NT2/D1 (cell line): ENCODE results near the gene PBXIP1.
A peak's percentile ranks its signal among the peaks of the same experiment; 100 is the strongest.

Experiments used
- DNase-seq: peaks from one replicate; pipeline ENCODE4 v3.0.0-alpha.2; 2011; ENCODE audit warnings: low read depth, low spot score
- H3K27me3 ChIP-seq: 2 replicates; pipeline ENCODE4 v1.6.0; 2011; ENCODE audit warnings: mild to moderate bottlenecking; ENCODE audit not compliant: insufficient read length, insufficient read depth
- H3K36me3 ChIP-seq: 2 replicates; pipeline ENCODE4 v1.6.1; 2011; ENCODE audit warnings: mild to moderate bottlenecking, low read length, mixed read lengths; ENCODE audit not compliant: insufficient read depth, insufficient read length
- H3K4me1 ChIP-seq: 2 replicates; pipeline ENCODE4 v1.5.1; 2011; ENCODE audit not compliant: insufficient read depth, insufficient read length
- H3K4me3 ChIP-seq: 2 replicates; pipeline ENCODE4 v1.5.1; 2011; ENCODE audit warnings: low read depth; ENCODE audit not compliant: insufficient read length
- H3K9ac ChIP-seq: 2 replicates; pipeline ENCODE4 v1.6.0; 2011; ENCODE audit warnings: low read depth; ENCODE audit not compliant: insufficient read length
- H3K9me3 ChIP-seq: 2 replicates; pipeline ENCODE4 v1.5.1; 2011; ENCODE audit warnings: mild to moderate bottlenecking, low read length; ENCODE audit not compliant: insufficient read depth
- SUZ12 ChIP-seq: IDR thresholded peaks from 2 replicates; pipeline ENCODE4 v1.6.1; 2011; ENCODE audit not compliant: insufficient read length, insufficient read depth; ENCODE audit errors: extremely low read depth
- YY1 ChIP-seq: IDR thresholded peaks from 2 replicates; pipeline ENCODE4 v1.6.1; 2011; ENCODE audit not compliant: insufficient read length, insufficient read depth
- ZNF274 ChIP-seq: IDR thresholded peaks from 2 replicates; pipeline ENCODE4 v1.6.1; 2011; ENCODE audit warnings: mild to moderate bottlenecking, low read depth, low read length

Gene PBXIP1

DNA sequence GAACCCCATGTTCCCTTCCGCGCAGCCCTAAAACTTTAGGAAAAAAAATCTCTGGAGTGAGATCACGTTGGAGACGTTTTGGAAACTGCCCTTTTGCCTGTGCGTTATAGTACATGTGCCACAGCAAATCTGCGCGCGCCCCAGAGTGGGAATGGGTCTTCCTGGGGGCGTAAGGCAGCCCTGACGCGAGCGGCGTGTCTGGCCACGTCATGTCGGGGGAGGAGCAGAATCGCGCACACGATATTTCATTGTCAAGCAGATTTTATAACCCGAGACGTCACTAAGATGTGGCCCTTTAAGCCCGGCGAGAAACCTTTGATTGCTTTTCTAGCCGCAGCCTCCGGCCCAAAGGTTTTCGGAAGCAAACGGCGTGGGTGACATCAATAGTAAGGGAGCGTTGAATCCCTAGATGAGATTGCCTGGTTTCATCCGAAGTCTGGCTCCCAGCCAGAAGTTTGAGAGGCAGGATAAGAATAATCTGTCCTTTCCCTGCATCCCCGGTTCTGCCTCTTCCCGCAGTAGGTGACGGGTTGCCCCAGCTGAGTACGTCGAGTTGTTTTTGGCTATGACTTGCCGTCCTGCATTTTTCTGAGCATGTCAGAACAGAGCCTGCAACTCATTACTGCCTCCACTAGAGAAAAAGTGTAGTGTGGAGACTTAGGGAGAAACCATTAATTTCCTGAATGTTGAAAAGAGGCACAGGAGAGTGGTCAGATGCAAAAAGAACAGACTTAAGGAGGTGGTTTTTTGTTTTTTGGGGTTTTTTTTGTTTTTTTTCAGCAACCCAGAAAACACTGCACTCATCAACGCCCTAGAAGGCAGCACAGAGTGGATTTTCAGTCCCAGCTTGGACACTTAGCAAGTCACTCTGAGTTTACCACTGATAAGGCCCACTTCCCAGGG is 18.6 kb downstream of the PBXIP1 start:
- peak; percentile 88 for DNase-seq
- H3K4me3 ChIP-seq, result peak overlapping the region; percentile 70
- no peaks in the 10 kb centered on the region for H3K9me3 ChIP-seq
- peak overlapping the region; percentile 89 for H3K9ac ChIP-seq
- H3K4me1 ChIP-seq, result peaks cover 19% of the 10 kb centered on the region
- TF ChIP-seq ZNF274, result no peak
- TF ChIP-seq SUZ12, result no peak
- no peak for TF ChIP-seq YY1
- no peaks in the 10 kb centered on the region for H3K27me3 ChIP-seq
- no peaks in the 10 kb centered on the region for H3K36me3 ChIP-seq

DNA sequence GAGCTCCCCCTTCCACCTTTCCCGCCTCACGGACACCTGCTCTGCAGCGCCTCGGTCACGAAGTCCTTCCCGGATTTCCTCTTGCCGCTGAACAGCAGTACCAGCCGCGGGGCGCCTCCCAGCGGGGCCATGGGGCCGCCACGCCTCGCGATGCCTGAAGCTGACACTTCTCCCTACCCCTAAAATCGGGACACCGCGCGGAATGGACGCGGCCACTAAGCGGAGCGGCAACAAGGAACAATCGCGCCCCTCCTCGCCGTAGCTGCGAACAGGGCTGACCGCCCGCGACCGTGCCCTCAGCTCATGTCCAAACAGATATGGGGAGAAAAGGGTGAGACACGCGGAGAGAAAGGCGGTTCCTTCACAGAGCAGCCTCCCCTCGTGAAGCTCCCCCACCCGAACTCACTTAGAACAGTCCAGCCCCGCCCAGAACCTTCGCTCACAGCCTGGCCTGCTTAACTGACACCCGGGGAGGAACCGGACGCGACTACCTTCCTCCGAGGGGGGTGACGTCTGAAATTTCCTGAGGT is 19.3 kb downstream of the PBXIP1 start, which contains the start of gene PMVK:
PMVK (minus strand) TSS at position 165 of the 530 bp plus-strand sequence; CDS start at position 131, 34 bp downstream.
- Histone ChIP-seq H3K4me3 (peak within 1 kb of the TSS; percentile 70), H3K27me3 (no peaks in the 10 kb centered on the region), H3K4me1 (peaks cover 13% of the 10 kb centered on the region), H3K9ac (peak within 1 kb of the TSS; percentile 89), H3K36me3 (peaks cover 5% of the 10 kb centered on the region), H3K9me3 (no peaks in the 10 kb centered on the region)
- peak; percentile 98 for DNase-seq
- no peak for TF ChIP-seq YY1
- no peak for TF ChIP-seq ZNF274
- no peak for TF ChIP-seq SUZ12

DNA sequence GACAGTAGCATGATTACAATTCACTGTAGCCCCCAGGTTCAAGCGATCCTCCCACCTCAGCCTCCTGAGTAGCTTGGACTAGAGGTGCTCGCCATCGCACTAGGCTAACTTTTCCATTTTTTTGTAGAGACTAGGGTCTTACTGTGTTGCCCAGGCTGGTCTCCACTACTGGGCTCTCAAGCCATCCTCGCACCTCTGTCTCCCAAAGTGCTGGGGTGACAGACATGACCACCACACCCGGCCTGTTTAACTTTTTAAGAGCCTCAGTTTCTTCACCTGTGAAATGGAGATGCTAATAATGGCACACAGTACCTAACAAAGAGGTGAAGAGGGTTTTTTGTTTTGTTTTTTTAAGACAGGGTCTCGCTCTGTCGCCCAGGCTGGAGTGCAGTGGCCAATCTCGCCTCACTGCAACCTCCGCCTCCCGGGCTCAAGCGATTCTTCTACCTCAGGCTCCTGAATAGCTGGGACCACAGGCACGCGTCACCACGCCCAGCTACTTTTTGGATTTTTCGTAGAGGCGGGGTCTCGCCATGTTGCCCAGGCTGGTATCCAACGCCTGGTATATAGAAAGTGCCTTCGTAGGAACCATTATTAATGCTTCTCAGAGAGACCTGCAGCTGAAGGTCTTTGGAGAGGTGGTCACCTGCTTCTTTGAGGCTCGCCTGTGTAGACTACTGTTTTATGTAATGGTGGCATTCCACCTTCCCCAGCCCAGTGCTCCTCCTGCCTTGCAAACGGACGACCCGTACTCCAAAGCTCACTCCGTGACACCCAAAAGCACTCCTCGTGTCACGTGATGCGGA is 19.9 kb downstream of the PBXIP1 start:
- TF ChIP-seq YY1 (no peak), ZNF274 (no peak), SUZ12 (no peak)
- Histone ChIP-seq H3K27me3 (no peaks in the 10 kb centered on the region), H3K4me3 (peak overlapping the region; percentile 70), H3K9ac (peak overlapping the region; percentile 89), H3K4me1 (peaks cover 7% of the 10 kb centered on the region), H3K36me3 (peaks cover 5% of the 10 kb centered on the region), H3K9me3 (no peaks in the 10 kb centered on the region)
- DNase-seq, result no peak

DNA sequence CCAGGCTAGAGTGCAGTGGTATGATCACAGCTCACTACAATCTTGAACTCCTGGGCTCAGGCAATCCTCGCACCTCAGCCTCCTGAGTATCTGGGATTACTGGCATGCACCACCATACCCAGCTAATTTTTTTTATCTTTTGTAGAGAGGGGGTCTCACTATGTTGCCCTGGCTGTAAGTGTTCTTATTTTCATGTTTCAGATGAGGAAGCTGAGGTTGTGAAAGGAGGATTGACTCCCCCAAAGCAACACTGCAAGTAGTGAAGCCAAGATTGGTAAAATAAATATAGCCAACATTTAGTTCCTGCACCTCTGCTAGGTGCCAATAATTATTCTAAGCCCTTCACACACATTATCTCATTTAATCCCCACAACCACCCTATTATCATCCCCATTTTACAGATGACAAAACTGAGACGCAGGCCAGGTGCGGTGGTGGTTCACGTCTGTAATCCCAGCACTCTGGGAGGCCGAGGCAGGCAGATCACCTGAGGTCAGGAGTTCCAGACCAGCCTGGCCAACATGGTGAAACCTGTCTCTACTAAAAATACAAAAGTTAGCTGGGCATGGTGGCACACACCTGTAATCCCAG is 21.4 kb downstream of the PBXIP1 start:
- H3K36me3 ChIP-seq, result peaks cover 5% of the 10 kb centered on the region
- no peaks in the 10 kb centered on the region for H3K4me1 ChIP-seq
- H3K9me3 ChIP-seq, result no peaks in the 10 kb centered on the region
- no peak overlapping the region for H3K4me3 ChIP-seq
- no peak for TF ChIP-seq SUZ12
- TF ChIP-seq ZNF274, result no peak
- no peak for TF ChIP-seq YY1
- no peak overlapping the region for H3K9ac ChIP-seq
- no peak for DNase-seq
- no peaks in the 10 kb centered on the region for H3K27me3 ChIP-seq

DNA sequence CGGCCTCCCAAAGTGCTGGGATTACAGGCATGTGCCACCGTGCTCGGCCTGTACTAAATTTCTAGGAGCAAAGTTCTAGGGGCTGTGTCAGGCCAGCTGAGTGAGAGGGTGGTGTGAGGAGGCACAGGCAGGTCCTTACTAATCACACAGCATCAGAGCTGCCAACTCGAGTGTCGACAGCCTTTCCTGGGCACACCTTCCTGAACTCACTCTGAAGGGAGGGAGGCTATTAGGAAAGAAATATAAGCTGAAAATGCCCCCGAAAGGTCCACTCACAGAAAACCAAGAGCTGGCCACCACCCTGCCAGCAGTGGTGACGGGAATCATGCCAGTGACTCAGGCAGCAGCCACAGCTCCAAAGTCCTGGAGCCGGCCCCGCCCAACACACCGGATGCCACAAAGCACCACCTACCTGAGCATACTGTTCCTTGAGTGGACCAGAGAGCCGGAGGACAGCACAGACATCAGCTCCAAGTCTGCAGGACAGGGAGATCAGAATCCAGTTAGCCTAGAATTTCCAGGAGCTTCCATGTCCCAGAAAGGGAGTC is 23.9 kb downstream of the PBXIP1 start:
- Histone ChIP-seq H3K9ac (no peak overlapping the region), H3K27me3 (no peaks in the 10 kb centered on the region), H3K36me3 (peaks cover 17% of the 10 kb centered on the region), H3K4me3 (no peak overlapping the region), H3K9me3 (no peaks in the 10 kb centered on the region), H3K4me1 (no peaks in the 10 kb centered on the region)
- DNase-seq, result no peak
- TF ChIP-seq YY1 (no peak), SUZ12 (no peak), ZNF274 (no peak)

DNA sequence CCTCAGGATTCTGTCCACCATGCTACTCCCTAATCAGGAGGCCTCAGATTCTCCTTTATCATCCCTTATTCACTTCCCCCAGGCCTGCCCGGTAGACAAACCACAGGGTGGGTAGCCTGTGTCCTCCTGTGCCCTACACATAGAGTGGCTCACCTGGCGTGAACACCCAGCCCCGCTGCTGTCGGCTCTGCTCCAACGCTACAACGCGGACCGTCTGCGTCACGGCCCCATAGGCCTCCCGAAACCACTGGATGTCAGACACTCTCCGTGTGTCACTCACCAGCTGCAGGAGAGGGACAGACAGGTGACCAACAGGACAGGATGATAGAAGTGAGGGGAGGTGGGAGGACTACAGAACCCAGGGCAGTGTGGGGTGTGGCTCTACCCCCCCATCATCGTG is 29.7 kb downstream of the PBXIP1 start:
- H3K4me1 ChIP-seq, result no peaks in the 10 kb centered on the region
- H3K9ac ChIP-seq, result no peak overlapping the region
- H3K27me3 ChIP-seq, result no peaks in the 10 kb centered on the region
- H3K9me3 ChIP-seq, result no peaks in the 10 kb centered on the region
- TF ChIP-seq YY1, result no peak
- TF ChIP-seq ZNF274, result no peak
- no peak for TF ChIP-seq SUZ12
- peaks cover 54% of the 10 kb centered on the region for H3K36me3 ChIP-seq
- H3K4me3 ChIP-seq, result no peak overlapping the region
- no peak for DNase-seq
